NCI-H2171 (cell line): ENCODE measurements around the gene UBE2O.

ENCODE experiments used
- DNase-seq: peaks from one replicate; lab custom pipeline; 2025; lab: John Stamatoyannopoulos, UW

Gene UBE2O

DNA sequence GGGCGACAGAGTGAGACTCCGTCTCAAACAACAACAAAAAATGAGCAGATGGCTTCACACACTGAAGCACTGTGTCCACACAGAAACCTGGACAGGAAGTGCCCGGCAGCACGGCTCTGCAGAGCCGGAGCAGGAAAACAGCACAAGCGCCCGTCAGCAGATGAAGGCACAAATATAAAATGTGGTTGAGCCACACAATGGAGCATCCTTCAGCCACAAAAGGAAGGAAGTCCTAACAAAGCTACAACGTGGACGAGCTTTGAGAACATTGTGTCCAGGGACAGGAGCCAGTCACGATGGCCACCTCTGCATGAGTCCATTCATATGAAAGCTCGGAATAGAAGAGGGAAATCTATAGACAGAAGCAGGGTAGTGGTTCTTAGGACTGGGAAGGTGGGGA lies 32.6 kb upstream of the UBE2O start:
- DNase-seq, result no peak

DNA sequence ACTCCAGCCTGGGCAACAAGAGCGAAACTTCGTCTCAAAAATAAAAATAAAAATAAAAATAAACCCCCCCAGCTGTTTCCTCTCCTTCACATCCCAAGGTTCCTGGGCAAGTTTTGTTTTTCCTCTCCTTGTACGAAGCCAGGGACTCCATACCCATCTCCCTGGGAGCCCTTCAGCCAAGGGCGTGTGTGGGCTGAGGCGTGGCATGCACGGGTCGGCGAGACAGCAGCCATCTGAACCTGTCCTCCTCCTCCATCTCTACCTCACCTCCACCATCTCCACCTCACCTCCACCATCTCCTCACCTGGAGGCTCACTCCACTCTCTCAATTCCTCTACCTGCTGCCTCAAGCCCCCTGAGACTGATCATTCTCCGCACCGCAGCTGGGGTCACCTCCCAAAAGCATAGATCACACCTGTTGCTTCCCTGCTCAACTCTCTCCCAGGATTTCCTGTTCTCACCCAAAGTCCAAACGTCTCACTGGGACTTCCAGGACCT lies 31.3 kb upstream of the UBE2O start:
- DNase-seq, result no peak

- no peak for DNase-seq
These were observed 28.2 kb upstream of the UBE2O start for GRCh38 chr17:76481071-76481655.

- no peak for DNase-seq
These were observed 27.7 kb upstream of the UBE2O start for GRCh38 chr17:76480632-76481031.

DNA sequence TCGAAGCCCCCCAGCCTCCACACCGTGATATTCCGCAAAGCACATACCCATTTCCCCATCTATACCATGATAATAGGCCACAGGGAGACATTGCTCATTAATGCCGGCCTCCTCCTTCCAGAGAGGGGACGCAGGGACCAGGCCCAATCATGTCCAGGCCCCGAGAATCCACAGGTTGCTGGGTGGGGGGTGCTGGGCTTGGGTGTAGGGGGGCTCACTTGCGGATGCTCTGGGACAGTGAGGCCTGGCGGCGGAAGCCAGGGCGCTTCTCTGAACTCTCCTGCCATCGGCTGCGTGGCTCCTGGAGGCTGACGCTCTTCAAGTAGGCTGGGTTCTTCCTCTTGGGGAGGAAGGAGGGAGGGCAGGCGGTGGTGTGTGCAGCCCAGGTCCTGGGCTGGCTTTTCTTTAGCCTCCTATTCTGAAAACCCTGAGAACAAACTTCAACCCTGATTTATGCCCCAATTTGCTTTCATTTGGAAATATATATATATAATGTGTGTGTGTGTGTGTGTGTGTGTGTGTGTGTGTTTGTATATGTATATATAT lies 26.6 kb upstream of the UBE2O start:
- no peak for DNase-seq

GRCh38 chr17:76478730-76479514 lies 26.0 kb upstream of the UBE2O start:
- no peak for DNase-seq

DNA sequence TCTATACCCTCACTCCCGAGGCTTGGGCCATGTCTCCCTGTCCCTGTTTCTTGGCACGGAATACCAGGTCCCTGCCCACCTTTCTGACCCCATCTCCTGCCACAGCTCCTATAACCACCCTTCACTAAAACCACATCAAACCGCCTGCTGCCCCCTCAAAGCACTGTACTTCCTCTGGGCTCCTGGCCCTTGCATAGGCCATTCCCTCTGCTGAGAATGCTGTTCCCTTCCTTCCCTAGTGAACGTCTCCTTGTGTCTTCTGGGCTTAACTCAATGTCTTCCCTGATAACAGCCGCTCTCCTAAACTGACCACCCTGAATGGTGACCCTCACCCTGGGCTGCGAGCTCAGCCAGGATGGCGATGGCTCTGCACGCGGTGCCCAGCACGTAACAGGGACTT lies 25.1 kb upstream of the UBE2O start:
- no peak for DNase-seq

DNA sequence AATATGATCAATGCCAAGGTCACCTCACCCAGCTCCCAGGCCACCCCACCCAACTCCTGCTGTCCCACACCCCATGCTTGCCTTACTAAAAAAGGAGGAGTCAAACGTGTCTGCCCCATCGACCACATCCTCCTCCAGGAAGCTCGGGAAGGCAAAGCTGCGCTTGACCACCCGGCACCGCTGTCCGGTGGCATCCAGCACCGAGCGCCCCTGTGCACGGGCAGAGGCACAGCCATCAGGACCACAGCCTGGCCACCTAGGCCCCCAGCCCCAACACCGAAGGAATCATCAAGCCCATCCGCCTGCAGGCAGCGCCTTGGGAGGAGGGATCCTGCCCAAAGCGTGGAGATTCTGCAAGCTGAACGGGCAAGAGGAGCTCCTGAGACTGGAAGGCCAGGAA lies 24.6 kb upstream of the UBE2O start:
- DNase-seq, result no peak

DNA sequence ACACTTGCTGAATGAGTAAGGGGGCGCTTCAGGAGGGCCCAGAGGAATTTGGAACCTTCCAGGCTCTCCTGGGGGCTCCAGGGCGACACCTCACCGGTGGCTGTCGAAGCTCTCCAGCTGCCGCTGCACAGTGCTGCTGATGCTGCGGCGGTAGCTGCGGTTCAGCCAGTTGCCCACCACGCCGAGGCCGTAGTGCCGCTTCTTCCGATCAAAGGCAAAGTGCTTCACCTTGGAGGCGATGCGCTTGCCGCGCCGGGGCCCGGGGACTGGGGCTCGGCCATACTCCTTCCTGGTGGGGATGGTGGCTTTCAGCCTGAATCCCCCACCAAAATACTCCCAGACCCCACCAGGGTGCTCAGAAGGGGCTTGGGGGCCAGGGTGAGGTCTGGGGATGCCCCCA lies 23.8 kb upstream of the UBE2O start:
- no peak for DNase-seq

DNA sequence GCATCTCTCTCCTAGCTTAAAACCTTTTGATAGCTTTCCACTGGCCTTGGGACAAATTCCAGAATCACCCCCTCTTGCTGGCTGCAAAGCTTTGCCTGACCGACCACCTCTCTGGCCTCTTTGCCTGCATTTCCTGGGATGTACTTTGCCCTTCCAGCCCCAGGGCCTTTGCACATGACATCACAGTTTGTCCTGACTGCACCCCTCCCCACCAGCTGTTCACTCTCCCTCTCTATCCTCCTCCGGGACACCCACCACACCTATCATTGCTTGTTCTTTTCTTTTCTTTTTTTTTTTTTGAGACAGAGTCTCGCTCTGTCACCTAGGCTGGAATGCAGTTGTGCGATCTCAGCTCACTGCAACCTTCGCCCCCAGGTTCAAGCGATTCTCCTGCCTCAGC lies 22.4 kb upstream of the UBE2O start:
- no peak for DNase-seq

DNA sequence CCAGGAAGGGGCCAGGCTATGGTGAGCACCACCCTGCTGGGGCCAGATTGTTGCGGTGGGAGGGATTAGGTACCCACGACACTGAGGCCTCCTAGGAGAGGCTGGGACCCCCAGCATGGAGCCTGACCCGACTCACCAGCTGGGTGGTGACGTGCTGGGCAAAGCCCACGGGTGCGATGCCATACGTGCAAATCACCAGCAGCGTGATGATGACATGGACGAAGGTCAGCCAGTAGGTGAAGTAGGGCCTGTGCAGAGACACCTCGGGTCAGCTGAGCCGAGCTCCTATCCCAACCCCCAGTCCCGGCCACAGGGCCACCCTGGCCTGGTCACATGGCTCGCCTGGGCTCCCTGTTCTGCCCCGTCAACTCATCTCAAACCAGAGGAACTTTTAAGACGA lies 21.9 kb upstream of the UBE2O start:
- DNase-seq, result no peak

- DNase-seq, result no peak
These were observed 21.3 kb upstream of the UBE2O start for GRCh38 chr17:76474238-76474637.

DNA sequence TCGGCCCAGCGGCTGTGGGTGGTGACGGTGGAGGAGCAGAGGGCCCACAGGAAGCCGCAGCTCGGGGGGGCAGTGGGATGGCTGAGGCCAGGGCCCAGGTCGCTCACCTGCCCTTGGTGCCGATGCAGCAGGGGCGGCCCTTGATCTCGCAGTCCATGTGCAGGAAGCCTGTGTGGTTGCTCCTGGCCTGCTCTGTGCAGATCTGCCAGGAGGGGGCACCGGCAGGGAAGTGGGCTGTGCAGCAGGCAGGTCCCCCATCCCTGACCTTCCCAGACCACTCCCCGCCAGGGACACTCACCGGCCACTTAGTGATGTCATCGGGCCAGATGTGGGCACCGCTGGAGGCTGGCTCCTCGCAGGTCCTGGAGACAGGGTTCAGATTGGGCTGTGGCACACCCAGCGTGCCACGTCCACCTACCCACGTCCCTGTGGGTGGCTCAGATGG lies 20.6 kb upstream of the UBE2O start:
- DNase-seq, result no peak

- DNase-seq, result no peak
These were observed 19.8 kb upstream of the UBE2O start for GRCh38 chr17:76472726-76473125.

DNA sequence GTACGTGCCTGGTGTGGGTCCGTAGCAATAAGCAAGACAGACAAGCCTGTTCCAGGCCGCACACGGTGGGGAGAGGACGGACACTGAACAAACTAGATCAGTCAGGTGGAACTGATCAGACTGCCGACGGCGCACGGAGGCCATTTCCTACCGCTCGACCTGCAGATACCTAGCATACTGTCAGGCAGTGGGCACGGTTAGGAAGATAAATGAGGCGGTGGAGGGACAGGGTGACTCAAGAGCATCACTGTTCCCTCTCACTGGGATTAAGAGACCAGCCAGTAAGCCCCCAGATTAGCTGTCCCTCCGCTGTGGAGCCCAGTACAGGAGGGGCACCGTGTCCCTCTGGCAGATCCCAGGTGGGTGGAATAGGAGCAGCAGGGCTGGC lies 19.3 kb upstream of the UBE2O start:
- DNase-seq, result no peak

- no peak for DNase-seq
These were observed 18.7 kb upstream of the UBE2O start for GRCh38 chr17:76471498-76472257.

GRCh38 chr17:76469991-76470739 lies 17.2 kb upstream of the UBE2O start:
- DNase-seq, result no peak

DNA sequence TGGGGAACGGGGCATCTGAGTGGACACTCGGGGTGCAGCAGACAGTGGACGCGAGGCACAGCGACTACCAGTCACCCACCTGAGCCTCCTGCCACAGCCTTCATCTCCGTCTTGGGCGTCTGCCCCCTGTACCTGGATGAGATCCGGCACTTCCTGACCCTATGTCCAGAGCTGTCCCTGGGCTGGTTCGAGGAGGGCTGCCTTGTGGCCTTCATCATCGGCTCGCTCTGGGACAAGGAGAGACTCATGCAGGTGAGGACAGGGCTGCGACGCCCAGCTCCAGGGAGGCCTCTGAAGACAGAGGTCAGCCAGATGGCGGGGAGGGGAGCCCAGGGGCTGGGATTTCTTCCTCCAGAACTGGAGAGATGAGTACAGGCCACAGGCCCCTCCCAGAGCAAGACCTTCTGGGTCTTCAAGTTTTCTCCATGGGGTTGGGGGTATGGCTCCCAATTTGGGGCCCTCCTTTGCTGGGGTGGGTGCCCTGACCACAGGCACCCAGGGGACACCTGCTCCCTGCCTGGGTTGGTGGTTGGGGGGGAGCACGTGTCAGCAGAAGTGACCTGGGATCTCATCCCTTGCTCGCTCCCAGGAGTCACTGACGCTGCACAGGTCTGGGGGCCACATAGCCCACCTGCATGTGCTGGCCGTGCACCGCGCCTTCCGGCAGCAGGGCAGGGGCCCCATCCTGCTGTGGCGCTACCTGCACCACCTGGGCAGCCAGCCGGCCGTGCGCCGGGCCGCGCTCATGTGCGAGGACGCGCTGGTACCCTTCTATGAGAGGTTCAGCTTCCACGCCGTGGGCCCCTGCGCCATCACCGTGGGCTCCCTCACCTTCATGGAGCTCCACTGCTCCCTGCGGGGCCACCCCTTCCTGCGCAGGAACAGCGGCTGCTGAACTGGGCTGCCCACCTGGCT lies 16.4 kb upstream of the UBE2O start:
- no peak for DNase-seq

- no peak for DNase-seq
These were observed 15.7 kb upstream of the UBE2O start for GRCh38 chr17:76468634-76469010.

GRCh38 chr17:76467809-76468633 lies 15.1 kb upstream of the UBE2O start:
- no peak for DNase-seq
